Stimulated activated CD8-positive, alpha-beta memory T cell treated with anti-CD3 and anti-CD28 coated beads, Interleukin-15, amount 100 ng/mL, for 24 hours (primary cell): ENCODE results near the gene SMAD4.
"Not testable (repeated sequence)": the region's sequence is repeated elsewhere in the genome, so short reads cannot be mapped to it uniquely, and the experiment has no call there.

Source experiments
- DNase-seq: peaks from one replicate; pipeline ENCODE4 v3.0.0-alpha.2; 2020; ENCODE audit warnings: low read depth

The SMAD4 gene

GRCh38 chr18:51070545-51070944 is 40.5 kb downstream of the SMAD4 start:
- DNase-seq = no peak

- no peak for DNase-seq
These were observed 42.7 kb downstream of the SMAD4 start for GRCh38 chr18:51072586-51073313.

GRCh38 chr18:51074605-51075004 is 44.6 kb downstream of the SMAD4 start:
- DNase-seq = no peak

- no peak for DNase-seq
These were observed 46.5 kb downstream of the SMAD4 start for GRCh38 chr18:51076503-51076902.

- no peak for DNase-seq
These were observed 47.2 kb downstream of the SMAD4 start for GRCh38 chr18:51077217-51077616.

GRCh38 chr18:51078026-51078425 is 48.0 kb downstream of the SMAD4 start:
- DNase-seq = no peak

GRCh38 chr18:51082571-51083267 is 52.7 kb downstream of the SMAD4 start:
- DNase-seq = no peak

- no peak for DNase-seq
These were observed 53.4 kb downstream of the SMAD4 start for GRCh38 chr18:51083398-51083797.

GRCh38 chr18:51088410-51088809 is 58.4 kb downstream of the SMAD4 start:
- DNase-seq = no peak

- no peak for DNase-seq
These were observed 59.7 kb downstream of the SMAD4 start for GRCh38 chr18:51089691-51090090.

- no peak for DNase-seq
These were observed 61.3 kb downstream of the SMAD4 start for GRCh38 chr18:51091270-51091669.

- no peak for DNase-seq
These were observed 62.1 kb downstream of the SMAD4 start for GRCh38 chr18:51092117-51092516.

GRCh38 chr18:51092967-51093366 is 63.0 kb downstream of the SMAD4 start:
- DNase-seq = not testable (repeated sequence)

GRCh38 chr18:51097021-51097822 is 67.2 kb downstream of the SMAD4 start:
- DNase-seq = no peak

- DNase-seq = no peak
These were observed 68.1 kb downstream of the SMAD4 start for GRCh38 chr18:51098082-51098481.

GRCh38 chr18:51098513-51098912 is 68.5 kb downstream of the SMAD4 start:
- DNase-seq = no peak

GRCh38 chr18:51100385-51101120 is 70.5 kb downstream of the SMAD4 start:
- DNase-seq = no peak

- DNase-seq = no peak
These were observed 77.1 kb downstream of the SMAD4 start for GRCh38 chr18:51107082-51107481.

GRCh38 chr18:51107598-51108305 is 77.7 kb downstream of the SMAD4 start:
- DNase-seq = no peak

GRCh38 chr18:51108330-51108729 is 78.3 kb downstream of the SMAD4 start:
- DNase-seq = no peak

GRCh38 chr18:51110073-51110797 is 80.2 kb downstream of the SMAD4 start:
- DNase-seq = peak; percentile 73
